Epidermal melanocyte (primary cell): Measurements from ENCODE around the gene GMFB.

Source experiments
- DNase-seq: peaks from one replicate; pipeline ENCODE4 v3.0.0; 2011; ENCODE audit warnings: low spot score; ENCODE audit not compliant: insufficient read length

The GMFB gene

GRCh38 chr14:54425537-54426274 lies 63.1 kb downstream of the GMFB start:
- DNase-seq: no peak

DNA sequence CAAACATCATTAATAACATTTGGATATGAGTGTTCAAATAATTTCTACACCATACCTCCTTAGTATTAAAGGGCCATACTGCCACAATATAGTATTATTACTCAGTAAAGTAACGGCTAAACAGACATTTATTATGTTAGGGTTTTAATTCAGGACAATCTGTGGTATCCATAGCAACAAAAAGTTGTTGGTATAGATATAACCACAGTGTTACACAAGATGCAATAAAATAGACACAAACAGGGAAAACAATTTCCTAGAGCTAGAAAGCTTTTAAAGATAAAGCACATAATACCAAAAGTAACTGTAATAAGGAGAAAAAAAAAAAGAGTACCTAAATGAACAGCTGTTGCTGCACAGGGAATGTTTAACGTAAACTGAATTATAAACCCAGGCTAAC lies 63.7 kb downstream of the GMFB start:
- DNase-seq: no peak
